Measurements from ENCODE around the gene KPNA6. TPM values are rescaled to one million over a fixed set of nuclear protein-coding genes. Genes with fewer than 3 reads are reported as not detected.

KPNA6 gene
- total and polyA plus RNA-seq, 2 donors (not counting 3 experiments of a cell fraction or from before 2014, with no cell fraction given), result 22.1 to 85.6 TPM

- Histone ChIP-seq H3K27ac (ENCODE audit: insufficient read depth, low read depth, low read length) (no peak overlapping the region), H4K20me1 (replicated peaks; ENCODE audit: control insufficient read depth, extremely low read depth, insufficient read depth, low read length) (no peaks in the 10 kb centered on the region), H3K36me3 (ENCODE audit: control insufficient read depth in 2 of 2, extremely low read depth in 1 of 2, insufficient read depth in 2 of 2, low read length in 2 of 2) (peaks cover 21 to 38% of the 10 kb centered on the region in 2 experiments), H2AFZ (ENCODE audit: low read depth, low read length) (no peak overlapping the region), H3K4me3 (replicated peaks in 1 of 3; ENCODE audit: insufficient read depth in 1 of 3, low read depth in 1 of 3, low read length in 3 of 3) (no peak overlapping the region), H3K4me1 (ENCODE audit: control insufficient read depth, extremely low read depth, insufficient read depth, low read length) (peaks cover 8% of the 10 kb centered on the region), H3K9me3 (replicated peaks; ENCODE audit: control insufficient read depth, insufficient read depth, low read length) (no peaks in the 10 kb centered on the region), H3K9ac (replicated peaks; ENCODE audit: extremely low read depth, insufficient read depth, low read length) (no peak overlapping the region), H3K4me2 (ENCODE audit: insufficient read depth, low read length) (no peak overlapping the region), H3K27me3 (ENCODE audit: control insufficient read depth in 2 of 2, insufficient read depth in 2 of 2, low read length in 2 of 2) (no peaks in the 10 kb centered on the region), H3K9me1 (replicated peaks; ENCODE audit: control insufficient read depth, extremely low read depth, insufficient read depth, low read length) (no peaks in the 10 kb centered on the region), H3K79me2 (ENCODE audit: control insufficient read depth, insufficient read depth, low read length) (no peaks in the 10 kb centered on the region)
- ChIA-PET CTCF (interaction anchor here (0.9 to 1.0 kb wide), 2 partner anchors 8 to 18 kb away, joined by 3 to 4 read pairs; no protein-coding TSS in a partner anchor), POLR2A (interaction anchor here (0.7 kb wide), 1 partner anchor 37 kb away, joined by 4 read pairs; no protein-coding TSS in a partner anchor)
- BruUV-seq (replicated peaks), result no TSS peak
- DNase-seq (ENCODE audit: low read depth, low spot score) (no peak), FAIRE-seq (no peak)
- TF ChIP-seq CTCF (IDR thresholded peaks at IDR 0.05; ENCODE audit: extremely low read depth in 1 of 2, insufficient read depth in 1 of 2, low read depth in 1 of 2, low read length in 2 of 2) (no peak), MYC (IDR thresholded peaks at IDR 0.05; ENCODE audit: low read depth, low read length) (no peak), EZH2 (IDR thresholded peaks at IDR 0.05; ENCODE audit: borderline replicate concordance, low read depth, low read length, severe bottlenecking) (no peak), FOS (IDR thresholded peaks at IDR 0.05; ENCODE audit: borderline replicate concordance, insufficient read depth, low read length) (no peak), POLR2A (IDR thresholded peaks at IDR 0.05; ENCODE audit: low read depth, low read length) (no peak), POLR2AphosphoS5 (IDR thresholded peaks at IDR 0.05; ENCODE audit: insufficient read depth, low read depth, low read length) (no peak), MAX (IDR thresholded peaks at IDR 0.05; ENCODE audit: insufficient read depth, insufficient read length) (no peak), JUN (IDR thresholded peaks at IDR 0.05; ENCODE audit: borderline replicate concordance, insufficient read depth, insufficient read length, low read depth) (no peak), GATA2 (IDR thresholded peaks at IDR 0.05; ENCODE audit: insufficient read depth, insufficient read length, low read depth, low read length) (no peak)
- intact Hi-C loops (cut with micrococcal nuclease), result no loop called here
- dilution Hi-C loops (cut with MboI; ENCODE audit: extremely low pct_ligation_motif_present, low sequenced_read_pairs), result no loop called here
These were observed 90.0 kb downstream of the KPNA6 start for GRCh38 chr1:32197837-32198236.

All from endothelial cell of umbilical vein (primary cell).